Raji (cell line): Measurements from ENCODE around the gene GPR6.

Experiments
- POLR2A ChIP-seq: IDR thresholded peaks from 2 replicates; pipeline ENCODE4 v1.6.1; 2011; ENCODE audit warnings: low read depth, low read length, control low read depth; ENCODE audit not compliant: insufficient read depth

The GPR6 gene

GRCh38 chr6:109978174-109979032, at the start of gene GPR6:
Gene GPR6 (plus strand): TSS chr6:109978311. CDS start chr6:109979113, 802 bp downstream.
- TF ChIP-seq POLR2A = no peak

- TF ChIP-seq POLR2A = no peak
These were observed 43.8 kb upstream of the GPR6 start for GRCh38 chr6:109934293-109934692.

GRCh38 chr6:109939654-109940053, 38.5 kb upstream of the GPR6 start:
- no peak for TF ChIP-seq POLR2A

DNA sequence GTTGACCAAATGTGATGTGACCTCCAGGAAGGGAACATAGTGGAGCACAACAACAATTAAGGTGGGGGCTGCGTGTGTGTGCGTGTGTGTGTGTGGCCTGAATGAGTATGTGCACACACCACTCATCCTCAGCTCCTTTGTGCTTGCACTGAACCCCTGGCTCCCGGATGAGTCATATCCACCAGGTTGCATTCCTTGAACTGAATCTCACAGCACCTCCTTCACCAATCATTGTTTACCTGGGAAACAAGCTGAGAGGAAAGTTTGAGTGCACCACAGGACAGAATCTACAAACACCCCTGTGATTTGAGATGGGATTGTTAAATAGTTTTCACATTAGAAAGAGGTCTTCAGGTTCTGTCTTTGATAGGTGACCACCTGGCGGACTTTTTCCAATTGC, 33.7 kb upstream of the GPR6 start:
- TF ChIP-seq POLR2A = no peak

DNA sequence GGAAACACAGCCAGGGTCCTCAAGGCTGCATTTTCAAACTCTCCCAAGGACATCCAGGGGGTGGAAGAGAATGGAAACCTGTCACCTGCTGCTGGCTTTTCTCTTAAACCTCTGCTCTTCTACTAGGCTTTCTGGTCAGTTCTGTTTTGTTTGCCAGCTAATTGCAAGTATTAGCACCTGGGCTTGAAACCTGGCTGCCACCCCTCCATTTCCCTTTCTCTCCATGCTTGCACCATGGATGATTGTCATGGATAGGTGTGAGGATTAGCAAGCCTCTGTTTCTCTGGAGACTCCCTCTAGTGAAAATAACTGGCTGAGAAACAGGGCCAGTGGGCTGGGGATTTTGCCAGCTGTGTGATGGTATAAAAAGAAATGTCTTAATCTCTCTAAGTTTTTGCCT, 33.0 kb upstream of the GPR6 start:
- no peak for TF ChIP-seq POLR2A

DNA sequence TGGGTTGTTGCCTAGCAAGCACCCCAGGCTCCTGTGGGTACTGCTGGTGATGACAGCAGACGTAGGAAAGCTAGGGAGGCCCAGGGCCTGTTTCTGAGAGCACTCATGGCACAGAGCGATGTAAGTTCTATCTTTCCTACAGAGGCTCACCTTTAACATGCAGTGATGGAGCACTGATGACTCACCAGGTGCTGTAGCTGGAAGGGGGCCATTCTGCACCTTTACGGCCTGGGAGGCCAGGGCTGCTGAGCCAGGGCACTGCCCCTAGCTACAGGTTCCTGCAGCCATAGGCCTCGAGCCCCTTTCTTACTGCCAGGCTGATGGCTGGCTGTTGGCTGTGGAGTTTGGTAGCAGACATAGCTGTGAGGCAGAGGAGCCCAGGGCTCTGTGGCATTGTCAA, 31.1 kb upstream of the GPR6 start:
- no peak for TF ChIP-seq POLR2A

- no peak for TF ChIP-seq POLR2A
These were observed 28.6 kb upstream of the GPR6 start for GRCh38 chr6:109949281-109950065.

DNA sequence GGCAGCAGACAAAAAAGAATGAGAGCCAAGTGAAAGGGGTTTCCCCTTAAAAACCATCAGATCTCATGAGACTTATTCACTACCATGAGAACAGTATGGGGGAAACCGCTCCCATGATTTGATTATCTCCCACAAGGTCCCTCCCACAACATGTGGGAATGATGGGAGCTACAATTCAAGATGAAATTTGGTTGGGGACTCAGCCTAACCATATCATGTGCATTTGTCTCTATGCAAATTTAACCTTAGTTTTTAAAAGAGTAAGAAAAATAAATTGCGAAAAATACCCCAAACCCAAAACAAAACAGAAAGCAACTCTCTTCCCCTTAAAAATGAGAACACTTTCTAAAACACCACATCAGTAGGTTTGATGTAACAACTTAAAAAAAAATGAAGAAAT, 22.6 kb upstream of the GPR6 start:
- TF ChIP-seq POLR2A = no peak

GRCh38 chr6:109958626-109959025, 19.5 kb upstream of the GPR6 start:
- TF ChIP-seq POLR2A = no peak

- TF ChIP-seq POLR2A = no peak
These were observed 16.5 kb upstream of the GPR6 start for GRCh38 chr6:109961611-109962041.

GRCh38 chr6:109962271-109962670, 15.8 kb upstream of the GPR6 start:
- no peak for TF ChIP-seq POLR2A

- no peak for TF ChIP-seq POLR2A
These were observed 14.4 kb upstream of the GPR6 start for GRCh38 chr6:109963598-109964170.

GRCh38 chr6:109964949-109965348, 13.2 kb upstream of the GPR6 start:
- TF ChIP-seq POLR2A = no peak

GRCh38 chr6:109966299-109966698, 11.8 kb upstream of the GPR6 start:
- no peak for TF ChIP-seq POLR2A

DNA sequence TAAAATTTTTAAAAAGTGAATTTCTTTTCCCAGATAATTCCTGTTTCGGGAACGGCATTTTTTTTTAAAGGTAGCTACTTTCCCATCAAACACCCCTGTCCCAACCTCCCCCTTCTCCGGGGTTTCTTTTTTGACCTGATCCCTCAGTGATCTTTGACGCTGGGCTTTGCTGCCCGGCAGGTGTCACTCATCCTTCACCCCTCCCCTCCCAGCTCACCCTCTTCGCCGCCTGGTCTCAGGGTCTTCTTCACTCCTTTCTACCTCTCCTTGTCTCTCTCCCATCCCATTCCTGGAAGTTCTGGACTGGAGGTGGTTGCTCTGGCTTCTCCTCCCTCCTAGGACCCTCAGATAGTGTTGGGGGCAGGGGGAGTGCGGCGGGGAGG, 329 bp upstream of the GPR6 start:
- TF ChIP-seq POLR2A = no peak
